GM21717 (cell line): ENCODE data around the gene CNTNAP2.
"Not testable (repeated sequence)": the region's sequence is repeated elsewhere in the genome, so short reads cannot be mapped to it uniquely, and the experiment has no call there.

ENCODE experiments used
- ATAC-seq: cut with Tn5 transposase; IDR thresholded peaks from one replicate; pipeline ENCODE4 v1.9.1; 2021; ENCODE audit warnings: mild to moderate bottlenecking, moderate library complexity; ENCODE audit not compliant: unreplicated experiment

The CNTNAP2 gene

GRCh38 chr7:147664541-147664940 is 1547.9 kb downstream of the CNTNAP2 start:
- no peak for ATAC-seq

GRCh38 chr7:147670759-147671158 is 1554.2 kb downstream of the CNTNAP2 start:
- ATAC-seq = no peak

DNA sequence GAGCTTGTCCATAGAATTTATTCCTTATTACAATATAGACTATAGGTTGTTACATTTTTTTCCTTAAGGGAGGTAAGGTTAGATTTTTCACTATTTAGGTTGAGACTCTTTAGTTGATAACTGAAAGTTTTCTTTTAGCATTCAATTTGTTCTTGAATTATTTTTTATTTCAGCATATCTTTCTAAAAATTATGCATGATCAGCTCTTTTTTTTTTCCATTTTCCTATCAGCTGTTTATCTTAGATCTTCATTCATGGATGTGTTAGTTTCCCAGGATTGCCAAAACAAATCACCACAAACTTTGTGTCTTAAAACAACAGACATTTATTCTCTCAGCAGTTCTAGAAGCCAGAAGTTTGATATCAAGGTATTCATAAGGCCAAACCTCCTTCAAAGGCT is 1558.1 kb downstream of the CNTNAP2 start:
- ATAC-seq = no peak

- no peak for ATAC-seq
Measured at GRCh38 chr7:147678943-147679342, 1562.3 kb downstream of the CNTNAP2 start.

DNA sequence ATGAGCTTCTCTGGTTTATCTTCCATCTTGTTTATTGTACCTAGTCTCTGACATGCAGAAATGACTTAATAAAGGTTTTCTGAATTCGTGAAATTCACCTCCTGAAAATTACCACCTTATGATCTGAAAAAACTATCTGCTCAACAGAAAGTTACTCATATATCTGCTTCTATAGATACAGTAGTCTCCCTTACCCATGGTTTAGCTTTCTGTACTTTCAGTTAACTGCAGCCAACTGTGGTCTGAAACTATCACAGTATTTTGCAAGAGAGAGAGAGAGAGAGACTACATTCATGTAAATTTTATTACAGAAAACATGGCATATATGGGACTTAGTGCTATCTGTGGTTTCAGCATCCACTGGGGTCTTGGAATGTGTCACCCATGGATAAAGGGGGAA is 1564.9 kb downstream of the CNTNAP2 start:
- ATAC-seq = no peak

GRCh38 chr7:147700702-147701101 is 1584.1 kb downstream of the CNTNAP2 start:
- ATAC-seq = no peak

GRCh38 chr7:147707926-147708325 is 1591.3 kb downstream of the CNTNAP2 start:
- no peak for ATAC-seq

DNA sequence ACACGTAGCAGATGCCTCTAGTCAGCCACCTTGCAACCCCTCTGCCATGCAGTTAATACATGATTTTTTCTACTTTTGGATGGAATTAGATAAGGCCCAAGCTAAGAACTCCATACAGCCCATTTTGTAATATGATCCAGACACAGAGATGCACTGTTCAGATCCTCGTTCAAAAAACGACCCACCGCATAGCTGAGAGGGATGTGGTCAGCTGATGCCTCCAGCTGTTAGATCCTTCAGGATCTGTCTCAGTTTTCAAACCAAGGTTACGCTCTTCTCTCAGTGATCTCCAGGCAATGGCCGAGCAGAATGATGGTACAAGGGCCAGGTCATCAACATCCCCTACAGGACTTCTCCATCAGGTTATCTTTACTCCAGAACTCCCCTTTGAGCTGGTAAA is 1592.3 kb downstream of the CNTNAP2 start:
- ATAC-seq = no peak

DNA sequence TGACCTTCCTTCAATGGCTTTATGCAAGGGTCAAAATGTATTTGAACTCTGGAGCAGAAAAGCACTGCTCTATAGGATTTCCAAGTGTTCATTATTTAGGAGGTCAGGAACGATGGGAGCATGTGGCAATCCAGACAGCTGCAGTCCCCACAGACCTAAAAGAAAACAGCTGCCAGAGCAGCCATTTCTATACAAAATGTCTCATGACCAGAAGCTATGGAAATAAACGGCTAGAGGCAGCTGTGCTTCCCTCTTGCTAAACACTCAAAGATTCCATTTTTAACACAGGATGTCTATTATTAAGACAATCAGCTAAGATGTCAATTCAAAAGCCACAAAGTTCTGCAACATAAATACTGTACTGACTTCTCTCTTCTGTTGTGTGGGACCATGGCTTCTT is 1594.8 kb downstream of the CNTNAP2 start:
- no peak for ATAC-seq

DNA sequence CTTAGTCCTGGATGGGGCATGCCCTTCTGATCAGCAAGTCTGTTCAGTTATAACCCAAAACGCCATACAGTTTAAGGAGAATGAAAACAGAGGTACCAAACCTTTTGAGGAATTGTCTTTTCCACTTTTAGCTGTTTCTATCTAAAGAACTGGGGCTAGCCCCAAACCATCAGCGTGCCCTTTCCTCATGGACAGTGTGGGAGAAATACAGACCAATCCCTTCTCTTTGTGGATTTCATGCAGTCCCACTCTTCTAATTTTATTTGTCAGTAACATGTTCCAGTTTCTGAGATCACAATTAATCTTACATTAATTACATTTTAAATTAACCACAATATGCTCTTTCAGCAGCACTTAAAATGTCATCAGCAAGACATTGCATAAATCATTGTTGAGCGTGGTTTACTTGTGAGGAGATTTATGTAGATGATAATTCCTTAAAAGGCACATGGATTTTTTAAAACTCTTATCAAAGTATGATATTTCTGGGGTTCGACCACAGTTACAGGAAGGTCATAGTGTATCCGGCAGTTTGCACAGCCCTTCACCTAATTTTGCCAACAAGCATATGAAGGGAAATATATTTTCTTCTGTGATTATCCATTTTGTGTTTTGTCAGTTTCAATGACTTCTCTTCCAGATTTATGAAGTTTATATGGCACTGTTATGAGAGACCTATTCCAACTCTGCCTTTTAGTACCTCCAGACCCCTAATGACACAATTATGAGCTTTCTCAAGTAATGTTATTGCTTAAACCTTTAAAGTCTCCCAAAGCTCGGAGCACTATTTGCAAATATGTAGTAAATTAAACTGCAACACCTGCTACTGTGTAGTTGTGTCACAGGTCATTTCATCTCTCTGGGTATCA is 1605.6 kb downstream of the CNTNAP2 start:
- ATAC-seq = no peak

GRCh38 chr7:147723536-147723935 is 1606.9 kb downstream of the CNTNAP2 start:
- ATAC-seq = no peak

- no peak for ATAC-seq
Measured at GRCh38 chr7:147731311-147731710, 1614.7 kb downstream of the CNTNAP2 start.

DNA sequence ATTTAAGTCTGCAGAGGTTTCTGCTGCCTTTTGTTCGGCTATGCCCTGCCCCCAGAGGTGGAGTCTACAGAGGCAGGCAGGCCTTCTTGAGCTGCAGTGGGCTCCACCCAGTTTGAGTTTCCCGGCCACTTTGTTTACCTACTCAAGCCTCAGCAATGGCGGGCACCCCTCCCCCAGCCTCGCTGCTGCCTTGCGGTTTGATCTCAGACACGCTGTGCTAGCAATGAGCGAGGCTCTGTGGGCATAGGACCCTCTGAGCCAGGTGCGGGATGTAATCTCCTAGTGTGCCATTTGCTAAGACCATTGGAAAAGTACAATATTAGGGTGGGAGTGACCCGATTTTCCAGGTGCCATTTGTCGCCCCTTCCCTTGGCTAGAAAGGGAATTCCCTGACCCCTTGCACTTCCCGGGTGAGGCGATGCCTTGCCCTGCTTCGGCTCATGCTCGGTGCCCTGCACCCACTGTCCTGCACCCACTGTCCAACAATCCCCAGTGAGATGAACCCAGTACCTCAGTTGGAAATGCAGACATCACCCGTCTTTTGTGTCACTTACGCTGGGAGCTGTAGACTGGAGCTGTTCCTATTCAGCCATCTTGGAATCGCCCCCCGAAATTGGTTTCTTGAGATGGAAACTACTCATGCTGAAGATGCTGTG is 1621.1 kb downstream of the CNTNAP2 start:
- not testable (repeated sequence) for ATAC-seq

DNA sequence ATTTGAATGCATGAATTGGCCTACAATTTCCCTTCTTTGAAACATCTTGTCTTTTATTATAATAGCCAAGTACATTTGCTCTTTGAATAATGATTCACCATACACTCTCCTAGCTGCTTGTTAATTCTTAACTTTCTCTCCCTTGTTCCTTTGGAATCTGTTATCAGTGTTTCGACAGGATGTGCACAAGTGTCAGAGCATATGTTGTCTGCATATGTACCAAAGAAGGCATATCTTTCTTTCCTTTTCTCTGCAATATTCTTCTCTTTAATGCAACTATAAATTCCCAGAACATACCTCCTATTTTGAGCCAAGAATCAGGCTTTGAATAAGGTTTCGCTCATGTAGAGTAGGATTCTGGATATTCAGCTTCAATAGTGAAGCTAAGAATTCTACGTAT is 1625.7 kb downstream of the CNTNAP2 start:
- no peak for ATAC-seq

DNA sequence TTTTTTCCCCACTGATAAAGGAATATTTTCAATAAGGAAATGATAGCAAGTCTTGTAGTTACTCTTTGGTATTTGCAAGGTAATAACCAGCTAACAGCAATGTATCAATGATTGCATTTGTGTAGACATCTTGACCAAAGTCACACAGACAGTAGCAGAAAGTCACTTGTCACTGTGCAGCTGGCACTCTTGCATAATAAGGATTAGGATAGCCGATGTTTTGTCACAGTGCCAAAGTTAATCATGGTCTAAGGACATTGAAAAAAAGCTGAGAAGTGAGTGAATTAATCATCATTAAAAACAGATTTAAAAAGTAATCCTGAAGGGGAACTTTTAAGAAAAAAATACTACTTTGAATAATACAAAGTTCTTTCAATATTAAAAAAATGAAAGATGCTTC is 1639.7 kb downstream of the CNTNAP2 start:
- no peak for ATAC-seq

DNA sequence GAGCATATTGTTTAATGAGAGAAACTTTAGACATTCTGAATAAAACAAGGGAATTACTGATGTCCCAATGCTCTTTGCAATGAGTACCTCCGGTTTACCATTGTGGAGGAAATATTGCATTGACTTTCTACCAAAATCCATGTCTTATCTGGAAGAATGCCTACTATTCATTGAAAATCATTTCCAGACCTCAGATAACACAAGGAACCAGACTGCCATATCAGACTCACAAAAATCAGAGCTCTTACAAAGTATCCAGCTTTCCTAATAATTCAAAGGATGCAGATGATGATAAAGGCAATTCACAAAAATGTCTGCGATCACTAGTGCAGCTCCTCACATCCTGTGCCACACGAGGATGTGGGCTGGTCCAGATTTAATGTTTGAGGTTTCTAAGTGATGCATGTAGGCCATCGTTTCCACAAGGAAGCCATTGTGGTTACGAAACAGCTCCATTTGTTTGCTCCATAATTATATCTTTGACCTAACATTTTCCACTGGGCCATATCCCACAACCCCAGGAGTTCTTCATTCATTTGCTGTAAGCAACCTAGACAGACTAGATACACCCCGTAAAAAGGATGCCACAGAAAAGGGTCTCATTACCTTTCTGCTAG is 1642.8 kb downstream of the CNTNAP2 start:
- no peak for ATAC-seq

GRCh38 chr7:147765301-147765700 is 1648.7 kb downstream of the CNTNAP2 start:
- ATAC-seq = no peak

- ATAC-seq = no peak
Measured at GRCh38 chr7:147771344-147771743, 1654.7 kb downstream of the CNTNAP2 start.

DNA sequence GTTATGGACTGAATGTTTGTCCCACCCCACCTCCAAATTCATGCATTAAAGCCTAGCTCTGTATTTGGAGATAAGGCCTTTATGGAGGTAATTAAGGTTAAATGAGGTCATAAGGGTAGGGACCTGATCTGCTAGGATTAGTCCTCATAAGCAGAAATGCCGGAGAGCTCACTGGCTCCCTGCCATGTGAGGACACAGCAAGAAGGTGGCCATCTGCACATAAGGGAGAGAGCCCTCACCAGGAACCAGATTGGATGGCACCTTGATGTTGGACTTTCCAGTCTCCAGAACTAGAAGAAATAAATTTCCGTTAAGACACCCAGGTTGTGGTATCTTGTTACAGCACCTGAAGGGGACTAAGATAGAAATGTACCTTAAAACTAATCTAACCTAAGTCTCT is 1657.9 kb downstream of the CNTNAP2 start:
- ATAC-seq = no peak

DNA sequence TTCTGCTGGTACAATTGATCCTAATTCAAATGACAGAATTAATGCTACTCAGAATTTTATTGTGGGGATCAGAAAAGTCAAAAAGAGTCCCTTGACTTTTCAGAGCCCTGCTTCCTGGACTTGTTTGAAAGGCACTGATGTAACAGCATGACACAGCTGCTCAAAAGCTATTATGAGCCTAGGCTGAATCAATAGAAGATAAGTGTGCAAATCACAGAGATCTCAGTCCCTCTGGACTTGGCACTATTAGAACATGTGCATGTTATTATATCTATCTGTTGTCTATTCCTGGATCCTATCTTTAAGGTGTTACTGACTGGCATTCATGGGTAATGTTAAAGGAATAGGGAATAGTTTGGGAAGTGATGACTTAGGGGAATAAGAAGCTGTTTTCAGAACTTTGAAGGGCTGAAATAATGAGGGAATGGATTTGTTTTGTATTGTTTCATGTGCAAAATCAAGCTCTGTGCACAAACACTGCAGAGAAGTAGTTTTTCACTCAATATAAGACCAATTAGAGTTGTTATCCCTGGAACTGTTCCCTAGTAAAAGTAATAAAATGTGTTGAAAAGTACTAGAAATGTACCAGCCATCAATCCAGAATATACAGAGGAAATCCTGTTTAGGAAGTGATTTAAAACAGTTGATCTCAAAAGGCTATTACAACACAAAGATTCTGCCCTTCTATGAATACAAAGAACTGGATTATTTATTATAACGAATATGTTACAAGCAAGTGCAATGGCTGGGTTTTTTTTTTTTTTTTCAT is 1659.1 kb downstream of the CNTNAP2 start:
- no peak for ATAC-seq

- no peak for ATAC-seq
Measured at GRCh38 chr7:147777309-147777708, 1660.7 kb downstream of the CNTNAP2 start.
